Sigmoid colon (tissue), 3 donors: ENCODE data around the gene PMVK.

ENCODE experiments used
- POLR2A ChIP-seq, 2 donors: fragments of 450-650 bp; IDR thresholded peaks; one replicate each; pipeline ENCODE4 v1.6.1; 2016; ENCODE audit warnings: antibody characterized with exemption in 2 of 2, mild to moderate bottlenecking in 2 of 2, moderate library complexity in 2 of 2
- TF ChIP-seq, protein P1 (sequence below), 4 experiments: fragments of 450-650 bp in 3 of 4; fragments of 200-600 bp in 1 of 4; IDR thresholded peaks; one replicate each; pipeline ENCODE4 v1.5.1; 2016 to 2019; ENCODE audit warnings: antibody characterized with exemption in 4 of 4, mild to moderate bottlenecking in 3 of 4, moderate library complexity in 2 of 4

DNA sequence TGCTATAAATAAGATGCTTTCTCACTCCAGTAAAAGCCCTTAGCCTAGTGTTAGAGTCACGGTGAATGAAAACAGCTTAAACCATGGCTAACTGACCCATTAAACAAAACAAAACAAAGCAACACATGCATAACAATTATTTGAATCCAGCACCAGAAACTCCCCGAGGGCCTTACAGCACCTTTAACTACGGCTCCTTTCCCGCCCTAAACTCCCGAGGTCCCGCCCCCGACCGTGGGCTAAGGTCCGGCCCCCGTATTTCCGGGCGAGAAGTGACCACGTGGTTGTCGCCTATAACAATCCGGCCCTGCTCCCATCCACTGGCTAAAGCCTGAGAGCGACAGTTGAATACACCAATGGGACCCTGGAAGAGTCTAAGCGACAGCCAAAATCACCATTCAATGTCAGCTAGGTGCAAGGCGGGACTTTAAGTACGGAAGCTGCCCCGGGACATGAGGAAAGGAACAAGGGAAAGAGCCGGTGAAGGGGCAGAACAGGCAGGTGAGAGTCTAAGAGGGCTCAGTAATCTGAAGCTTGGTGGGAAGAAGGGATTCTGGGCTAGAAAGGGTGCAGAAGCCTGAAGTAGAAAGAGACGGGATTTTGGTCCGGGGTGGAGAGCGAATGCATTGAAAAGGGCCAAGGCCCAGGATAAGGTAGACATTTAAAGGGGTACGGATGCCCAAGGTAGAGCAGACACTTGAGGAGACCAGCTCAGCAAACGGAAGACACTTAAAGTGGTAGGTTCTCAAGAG, 46.6 kb upstream of the PMVK start, which contains the start of gene FLAD1:
- TF ChIP-seq, protein P1, sequence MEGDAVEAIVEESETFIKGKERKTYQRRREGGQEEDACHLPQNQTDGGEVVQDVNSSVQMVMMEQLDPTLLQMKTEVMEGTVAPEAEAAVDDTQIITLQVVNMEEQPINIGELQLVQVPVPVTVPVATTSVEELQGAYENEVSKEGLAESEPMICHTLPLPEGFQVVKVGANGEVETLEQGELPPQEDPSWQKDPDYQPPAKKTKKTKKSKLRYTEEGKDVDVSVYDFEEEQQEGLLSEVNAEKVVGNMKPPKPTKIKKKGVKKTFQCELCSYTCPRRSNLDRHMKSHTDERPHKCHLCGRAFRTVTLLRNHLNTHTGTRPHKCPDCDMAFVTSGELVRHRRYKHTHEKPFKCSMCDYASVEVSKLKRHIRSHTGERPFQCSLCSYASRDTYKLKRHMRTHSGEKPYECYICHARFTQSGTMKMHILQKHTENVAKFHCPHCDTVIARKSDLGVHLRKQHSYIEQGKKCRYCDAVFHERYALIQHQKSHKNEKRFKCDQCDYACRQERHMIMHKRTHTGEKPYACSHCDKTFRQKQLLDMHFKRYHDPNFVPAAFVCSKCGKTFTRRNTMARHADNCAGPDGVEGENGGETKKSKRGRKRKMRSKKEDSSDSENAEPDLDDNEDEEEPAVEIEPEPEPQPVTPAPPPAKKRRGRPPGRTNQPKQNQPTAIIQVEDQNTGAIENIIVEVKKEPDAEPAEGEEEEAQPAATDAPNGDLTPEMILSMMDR (IDR thresholded peaks at IDR 0.05) = no peak
- peak in 1 of 2 donors; percentile 32 for TF ChIP-seq POLR2A (IDR thresholded peaks at IDR 0.05)
